Neural cell (in vitro differentiated cells): ENCODE data around the gene UBAC2. TPM values are rescaled to one million over a fixed set of nuclear protein-coding genes. Genes with fewer than 3 reads are reported as not detected.
"Not testable (repeated sequence)": the region's sequence is repeated elsewhere in the genome, so short reads cannot be mapped to it uniquely, and the experiment has no call there.

ENCODE experiments used
- H2AFZ ChIP-seq: fragments of 200-600, 300-800 bp; sonication (generic), shearing (Covaris generic); 2 replicates; pipeline ENCODE4 v1.6.0; 2014; ENCODE audit warnings: low read depth, mild to moderate bottlenecking, antibody characterized with exemption, low read length, moderate library complexity
- H3F3A ChIP-seq: fragments of 200-600 bp; shearing (Covaris generic); 2 replicates; pipeline ENCODE4 v1.6.1; 2016; ENCODE audit warnings: mild to moderate bottlenecking, moderate library complexity, mixed read lengths, antibody characterized with exemption, low read length; ENCODE audit not compliant: insufficient read depth, poor library complexity, severe bottlenecking
- H3K27ac ChIP-seq: fragments of 200-600, 300-800 bp; sonication (generic), shearing (Covaris generic); 2 replicates; pipeline ENCODE4 v1.5.1; 2014; ENCODE audit warnings: mild to moderate bottlenecking, low read length, moderate library complexity
- H3K27me3 ChIP-seq: fragments of 300-800, 200-600 bp; sonication (generic), shearing (Covaris generic); 2 replicates; pipeline ENCODE4 v1.6.0; 2014; ENCODE audit warnings: mild to moderate bottlenecking, low read depth, low read length, moderate library complexity; ENCODE audit not compliant: insufficient read depth
- H3K36me3 ChIP-seq: fragments of 300-800, 200-600 bp; sonication (generic), shearing (Covaris generic); 2 replicates; pipeline ENCODE4 v1.5.1; 2014; ENCODE audit warnings: mild to moderate bottlenecking, antibody characterized with exemption, low read length, moderate library complexity; ENCODE audit not compliant: insufficient read depth
- H3K4me2 ChIP-seq: fragments of 300-800, 200-600 bp; sonication (generic), shearing (Covaris generic); 2 replicates; pipeline ENCODE4 v1.6.0; 2014; ENCODE audit warnings: mild to moderate bottlenecking, low read length
- H3K4me3 ChIP-seq: fragments of 300-800, 200-600 bp; sonication (generic), shearing (Covaris generic); 2 replicates; pipeline ENCODE4 v1.5.1; 2014; ENCODE audit warnings: mild to moderate bottlenecking, low read length, moderate library complexity
- H3K79me2 ChIP-seq: fragments of 200-600 bp; shearing (Covaris generic); replicated peaks from 2 replicates; pipeline ENCODE4 v1.6.0; 2014; ENCODE audit warnings: mild to moderate bottlenecking, low read length, moderate library complexity; ENCODE audit not compliant: insufficient read depth
- H3K9ac ChIP-seq: fragments of 300-800, 200-600 bp; sonication (generic), shearing (Covaris generic); 2 replicates; pipeline ENCODE4 v1.6.1; 2016; ENCODE audit warnings: mild to moderate bottlenecking, low read length, mixed read lengths
- H3K9me2 ChIP-seq: fragments of 200-600 bp; shearing (Covaris generic); 2 replicates; pipeline ENCODE4 v1.6.1; 2016; ENCODE audit warnings: mild to moderate bottlenecking, low read length, mixed read lengths; ENCODE audit not compliant: insufficient read depth
- H3K9me3 ChIP-seq: fragments of 200-600, 300-800 bp; sonication (generic), shearing (Covaris generic); 2 replicates; pipeline ENCODE4 v1.6.1; 2016; ENCODE audit warnings: mild to moderate bottlenecking, mixed run types, low read length, moderate library complexity, mixed read lengths
- H4K20me1 ChIP-seq: fragments of 200-600 bp; shearing (Covaris generic); 2 replicates; pipeline ENCODE4 v1.6.1; 2016; ENCODE audit warnings: mild to moderate bottlenecking, mixed run types; ENCODE audit not compliant: insufficient read depth
- CTCF ChIP-seq: fragments of 450-650 bp; IDR thresholded peaks from 2 replicates; pipeline ENCODE4 v1.5.1; 2014; ENCODE audit warnings: antibody characterized with exemption, mild to moderate bottlenecking, moderate library complexity; ENCODE audit not compliant: poor library complexity, severe bottlenecking
- EP300 ChIP-seq: fragments of 450-650 bp; conservative IDR thresholded peaks from 2 replicates; pipeline ENCODE4 v1.6.1; 2014; ENCODE audit warnings: antibody characterized with exemption, mild to moderate bottlenecking, moderate library complexity; ENCODE audit not compliant: poor library complexity, severe bottlenecking
- EZH2 ChIP-seq: fragments of 200-600, 300-800 bp; shearing (Covaris generic), sonication (generic); IDR thresholded peaks from 2 replicates; pipeline ENCODE4 v1.6.1; 2014; ENCODE audit warnings: antibody characterized with exemption, low read length, borderline replicate concordance, mild to moderate bottlenecking; ENCODE audit not compliant: insufficient read depth, poor library complexity, severe bottlenecking
- MXI1 ChIP-seq: fragments of 450-650 bp; conservative IDR thresholded peaks from 2 replicates; pipeline ENCODE4 v1.6.1; 2014; ENCODE audit warnings: antibody characterized with exemption, mild to moderate bottlenecking; ENCODE audit not compliant: poor library complexity, severe bottlenecking
- POLR2AphosphoS5 ChIP-seq: IDR thresholded peaks from 2 replicates; pipeline ENCODE4 v1.6.1; 2012
- RAD21 ChIP-seq: fragments of 450-650 bp; conservative IDR thresholded peaks from 2 replicates; pipeline ENCODE4 v1.6.1; 2014; ENCODE audit warnings: antibody characterized with exemption, mild to moderate bottlenecking, moderate library complexity
- REST ChIP-seq: IDR thresholded peaks from 2 replicates; pipeline ENCODE4 v1.6.1; 2012; ENCODE audit warnings: borderline replicate concordance
- SMC3 ChIP-seq: fragments of 450-650 bp; conservative IDR thresholded peaks from 2 replicates; pipeline ENCODE4 v1.6.1; 2014; ENCODE audit warnings: antibody characterized with exemption, mild to moderate bottlenecking, moderate library complexity; ENCODE audit not compliant: poor library complexity
- TAF1 ChIP-seq: IDR thresholded peaks from 2 replicates; pipeline ENCODE4 v1.6.1; 2012; ENCODE audit warnings: low read depth
- polyA plus RNA-seq: library from polyadenylated mRNA; depleted of rRNA; stranded (reverse); fragments of >200 nt; gene quantifications from 2 replicates; pipeline ENCODE4 v1.2.3, GENCODE V29; 2014

The UBAC2 gene
- polyA plus RNA-seq, 1 donor from 2014 or later: 56.9 TPM

- Histone ChIP-seq H3K27ac (no peak overlapping the region), H3K9ac (no peak overlapping the region), H4K20me1 (no peaks in the 10 kb centered on the region), H3K79me2 (no peaks in the 10 kb centered on the region), H3K36me3 (no peaks in the 10 kb centered on the region), H3F3A (no peaks in the 10 kb centered on the region), H2AFZ (no peak overlapping the region), H3K4me2 (no peak overlapping the region), H3K9me3 (no peaks in the 10 kb centered on the region), H3K4me3 (no peak overlapping the region), H3K9me2 (no peaks in the 10 kb centered on the region), H3K27me3 (no peaks in the 10 kb centered on the region)
- TF ChIP-seq POLR2AphosphoS5 (no peak), RAD21 (no peak), EZH2 (no peak), TAF1 (no peak), MXI1 (no peak), SMC3 (no peak), REST (no peak), EP300 (no peak), CTCF (no peak)
These were observed 191.3 kb downstream of the UBAC2 start for GRCh38 chr13:99391781-99392469.

- H3K36me3 ChIP-seq: no peaks in the 10 kb centered on the region
- TF ChIP-seq SMC3 (no peak), POLR2AphosphoS5 (no peak), CTCF (no peak), MXI1 (no peak), RAD21 (no peak), REST (no peak), EZH2 (no peak)
- no peaks in the 10 kb centered on the region for H3K79me2 ChIP-seq
- no peak overlapping the region for H3K4me3 ChIP-seq
- H2AFZ ChIP-seq: no peak overlapping the region
- no peaks in the 10 kb centered on the region for H4K20me1 ChIP-seq
- H3K9me3 ChIP-seq: no peaks in the 10 kb centered on the region
- no peak overlapping the region for H3K9ac ChIP-seq
- no peaks in the 10 kb centered on the region for H3F3A ChIP-seq
- H3K9me2 ChIP-seq: no peaks in the 10 kb centered on the region
- H3K4me2 ChIP-seq: no peak overlapping the region
- H3K27me3 ChIP-seq: no peaks in the 10 kb centered on the region
- no peak overlapping the region for H3K27ac ChIP-seq
These were observed 191.9 kb downstream of the UBAC2 start for GRCh38 chr13:99392470-99393135.

GRCh38 chr13:99393391-99393790 lies 192.7 kb downstream of the UBAC2 start:
- H3F3A ChIP-seq, H3K4me2 ChIP-seq, H3K9me3 ChIP-seq, H3K27me3 ChIP-seq, H3K4me3 ChIP-seq, H3K9ac ChIP-seq, H4K20me1 ChIP-seq, H3K27ac ChIP-seq, H3K9me2 ChIP-seq, H3K36me3 ChIP-seq, H2AFZ ChIP-seq, H3K79me2 ChIP-seq: not testable (repeated sequence)
